Ovary (tissue), 9 donors: ENCODE data around the gene MTREX. TPM values are rescaled to one million over a fixed set of nuclear protein-coding genes. Genes with fewer than 3 reads are reported as not detected.

ENCODE experiments used
- DNase-seq, 5 donors: peaks; one replicate each; pipeline ENCODE4 v3.0.0-alpha.2; 2019 to 2020
- H3K27ac ChIP-seq, 2 donors: fragments of 200-600 bp; one replicate each; pipeline versions ENCODE4 v1.5.1 to v1.8.0; 2019 to 2022
- H3K27me3 ChIP-seq: fragments of 200-600 bp; one replicate; pipeline ENCODE4 v1.8.0; 2022
- H3K36me3 ChIP-seq: fragments of 200-600 bp; sonication (generic); one replicate; pipeline ENCODE4 v1.5.1; 2019
- H3K4me1 ChIP-seq: one replicate; pipeline ENCODE4 v1.8.1; 2013; ENCODE audit warnings: mild to moderate bottlenecking, moderate library complexity; ENCODE audit not compliant: insufficient read depth
- H3K4me3 ChIP-seq: fragments of 200-600 bp; sonication (generic); one replicate; pipeline ENCODE4 v1.5.1; 2017
- H3K9me3 ChIP-seq, 2 donors: fragments of 200-600 bp in 1 of 2; sonication (generic) in 1 of 2; one replicate each; pipeline versions ENCODE4 v1.5.1 to v1.8.1; 2013 to 2019; ENCODE audit warnings: mild to moderate bottlenecking in 1 of 2, moderate library complexity in 1 of 2
- EP300 ChIP-seq: sonication (generic); formaldehyde crosslinking; IDR thresholded peaks from one replicate; pipeline ENCODE4 v1.6.1; 2017; ENCODE audit warnings: antibody characterized with exemption
- POLR2A ChIP-seq: fragments of 450-650 bp; IDR thresholded peaks from one replicate; pipeline ENCODE4 v1.6.1; 2017; ENCODE audit warnings: antibody characterized with exemption, mild to moderate bottlenecking, moderate library complexity
- WGBS, 3 donors: extraction: QIAGEN DNeasy Blood & Tissue Kit in 1 of 3; methylation state at CpG; one replicate each; pipeline versions ENCODE4 v1.1.5 to v1.1.7; 2013 to 2017; 5-methylcytosine and 5-hydroxymethylcytosine counted together
- intact Hi-C, 4 donors: fragments of 100-400 bp; cut with DNase I; formaldehyde crosslinking; loops; one replicate each; pipeline versions ENCODE4 v1.11.0 to v1.15.1; 2022 to 2023
- polyA plus RNA-seq, 2 donors: library from polyadenylated mRNA; stranded (reverse); fragments of 200-250 nt in 1 of 2; fragments of 350-450 nt in 1 of 2; fragmentation: Illumina TruSeq in 1 of 2; extraction: RNeasy Lipid Tissue Mini Kit (QIAGEN cat#74804) in 1 of 2; gene quantifications; one replicate each; pipeline ENCODE4 v1.2.3, GENCODE V29; 2013 to 2014
- total RNA-seq, 7 donors: library from RNA; depleted of rRNA in 2 of 7; stranded (reverse); fragments of >200 nt in 2 of 7; fragmentation: NEBNext Ultra II Directional in 3 of 7; extraction: Animal tissue kit (Norgen Biotek cat#: 25700) in 3 of 7; gene quantifications; one replicate each; pipeline versions ENCODE4 v1.1.0 to v1.2.4, GENCODE V29; 2016 to 2023
- TF ChIP-seq, protein P1 (sequence below), 3 donors: fragments of 450-650 bp in 2 of 3; fragments of 200-600 bp in 1 of 3; IDR thresholded peaks; one replicate each; pipeline versions ENCODE4 v1.5.1 to v1.8.0; 2016 to 2022; ENCODE audit warnings: antibody characterized with exemption in 3 of 3, mild to moderate bottlenecking in 1 of 3
- donor health status: DM: no; HTN: no; CAD: no; lungs with moderate emphysema.
- donor health status: DM: no; HTN: no; CAD: no.
- donor health status: Bipolar disorder and iron deficiency.
- donor health status: DM: yes; HTN: yes; CAD: no.
- donor health status: DM: no; HTN: no; CAD: no.
- donor health status: DM: yes; HTN: yes; CAD: no.

MTREX gene
- total and polyA plus RNA-seq, 9 donors, result 24.3 to 65.3 (median 62.1) TPM

DNA sequence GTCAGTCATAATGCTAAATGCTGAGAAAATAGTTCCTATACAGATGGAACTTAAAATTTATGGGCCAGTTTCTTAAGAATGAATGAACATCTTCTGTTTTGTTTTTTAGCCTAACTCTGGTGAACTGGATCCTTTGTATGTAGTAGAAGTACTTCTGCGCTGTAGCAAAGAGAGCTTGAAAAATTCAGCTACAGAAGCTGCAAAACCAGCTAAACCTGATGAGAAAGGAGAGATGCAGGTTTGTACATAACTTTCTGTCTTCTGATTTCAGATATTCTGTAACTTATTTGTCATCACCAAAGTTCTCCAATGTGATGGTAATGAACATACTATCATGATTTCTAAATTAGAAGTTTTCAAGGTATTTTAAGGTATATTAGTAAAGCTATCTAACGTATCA lies 80.1 kb downstream of the MTREX start:
- DNase-seq, result no peak
- Histone ChIP-seq H3K27ac (no peak overlapping the region), H3K4me1 (no peaks in the 10 kb centered on the region), H3K36me3 (no peaks in the 10 kb centered on the region), H3K9me3 (peaks cover 0 to 14% of the 10 kb centered on the region in 2 donors), H3K4me3 (no peak overlapping the region), H3K27me3 (no peaks in the 10 kb centered on the region)
- 96 to 99% (median 97%) methylated on average over 2 of the region's 2 CpGs for WGBS, 3 donors
- intact Hi-C loops, result no loop called here
- TF ChIP-seq EP300 (no peak), POLR2A (no peak)
- TF ChIP-seq, protein P1, sequence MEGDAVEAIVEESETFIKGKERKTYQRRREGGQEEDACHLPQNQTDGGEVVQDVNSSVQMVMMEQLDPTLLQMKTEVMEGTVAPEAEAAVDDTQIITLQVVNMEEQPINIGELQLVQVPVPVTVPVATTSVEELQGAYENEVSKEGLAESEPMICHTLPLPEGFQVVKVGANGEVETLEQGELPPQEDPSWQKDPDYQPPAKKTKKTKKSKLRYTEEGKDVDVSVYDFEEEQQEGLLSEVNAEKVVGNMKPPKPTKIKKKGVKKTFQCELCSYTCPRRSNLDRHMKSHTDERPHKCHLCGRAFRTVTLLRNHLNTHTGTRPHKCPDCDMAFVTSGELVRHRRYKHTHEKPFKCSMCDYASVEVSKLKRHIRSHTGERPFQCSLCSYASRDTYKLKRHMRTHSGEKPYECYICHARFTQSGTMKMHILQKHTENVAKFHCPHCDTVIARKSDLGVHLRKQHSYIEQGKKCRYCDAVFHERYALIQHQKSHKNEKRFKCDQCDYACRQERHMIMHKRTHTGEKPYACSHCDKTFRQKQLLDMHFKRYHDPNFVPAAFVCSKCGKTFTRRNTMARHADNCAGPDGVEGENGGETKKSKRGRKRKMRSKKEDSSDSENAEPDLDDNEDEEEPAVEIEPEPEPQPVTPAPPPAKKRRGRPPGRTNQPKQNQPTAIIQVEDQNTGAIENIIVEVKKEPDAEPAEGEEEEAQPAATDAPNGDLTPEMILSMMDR (IDR thresholded peaks at IDR 0.05), result no peak

DNA sequence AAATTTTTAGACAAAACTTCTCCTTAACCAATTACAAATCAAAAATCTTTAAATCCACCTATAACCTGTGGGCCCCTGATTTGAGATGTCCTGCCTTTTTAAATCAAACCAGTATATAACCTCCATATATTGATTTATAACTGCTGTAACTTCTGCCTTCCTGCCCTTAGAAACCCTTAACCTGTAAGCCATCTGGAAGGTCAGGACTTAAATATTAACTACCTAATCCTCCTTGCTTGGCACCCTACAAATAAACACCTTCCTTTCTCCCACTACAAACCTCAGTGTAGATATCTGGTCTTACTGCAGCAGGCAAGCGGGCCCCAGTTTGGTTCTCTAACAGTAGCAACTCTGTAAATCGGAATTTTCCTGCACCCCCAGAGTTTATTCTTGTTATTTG lies 83.9 kb downstream of the MTREX start:
- Histone ChIP-seq H3K27ac (no peak overlapping the region), H3K27me3 (no peaks in the 10 kb centered on the region), H3K36me3 (no peaks in the 10 kb centered on the region), H3K4me3 (no peak overlapping the region), H3K9me3 (peaks cover 0 to 12% of the 10 kb centered on the region in 2 donors), H3K4me1 (no peaks in the 10 kb centered on the region)
- TF ChIP-seq, protein P1 (IDR thresholded peaks at IDR 0.05), result no peak
- no peak for TF ChIP-seq POLR2A
- TF ChIP-seq EP300, result no peak
- 98 to 99% (median 99%) methylated on average over 2 of the region's 2 CpGs for WGBS, 3 donors
- intact Hi-C loops, result no loop called here
- no peak for DNase-seq

DNA sequence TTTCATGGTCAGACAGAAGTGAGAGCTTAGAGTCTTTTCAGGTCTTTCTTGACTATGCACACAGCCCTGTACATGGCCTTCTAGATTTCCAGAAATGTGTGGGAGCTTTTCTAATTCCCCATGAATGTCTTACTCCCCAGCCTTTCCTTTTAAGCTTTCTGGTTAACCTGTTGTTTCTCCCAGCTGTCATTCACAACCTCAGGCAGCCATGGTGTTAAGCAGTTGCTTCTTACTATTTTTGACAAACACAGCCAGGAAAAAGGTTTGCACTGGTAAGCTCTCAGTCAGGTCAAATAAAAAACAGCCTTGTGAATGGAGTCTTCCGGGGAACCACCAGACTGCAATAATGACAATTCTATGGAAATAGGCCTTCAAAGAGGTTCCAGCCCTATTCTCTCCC lies 84.9 kb downstream of the MTREX start:
- TF ChIP-seq, protein P1 (IDR thresholded peaks at IDR 0.05), result no peak
- no peak for TF ChIP-seq POLR2A
- TF ChIP-seq EP300, result no peak
- no peaks in the 10 kb centered on the region for H3K36me3 ChIP-seq
- DNase-seq, result no peak
- H3K4me3 ChIP-seq, result no peak overlapping the region
- peaks cover 0 to 12% of the 10 kb centered on the region in 2 donors for H3K9me3 ChIP-seq
- no peaks in the 10 kb centered on the region for H3K4me1 ChIP-seq
- H3K27me3 ChIP-seq, result no peaks in the 10 kb centered on the region
- WGBS, 3 donors, result 88 to 100% (median 98%) methylated on average over 1 of the region's 1 CpG
- H3K27ac ChIP-seq, result no peak overlapping the region
- intact Hi-C loops, result no loop called here

DNA sequence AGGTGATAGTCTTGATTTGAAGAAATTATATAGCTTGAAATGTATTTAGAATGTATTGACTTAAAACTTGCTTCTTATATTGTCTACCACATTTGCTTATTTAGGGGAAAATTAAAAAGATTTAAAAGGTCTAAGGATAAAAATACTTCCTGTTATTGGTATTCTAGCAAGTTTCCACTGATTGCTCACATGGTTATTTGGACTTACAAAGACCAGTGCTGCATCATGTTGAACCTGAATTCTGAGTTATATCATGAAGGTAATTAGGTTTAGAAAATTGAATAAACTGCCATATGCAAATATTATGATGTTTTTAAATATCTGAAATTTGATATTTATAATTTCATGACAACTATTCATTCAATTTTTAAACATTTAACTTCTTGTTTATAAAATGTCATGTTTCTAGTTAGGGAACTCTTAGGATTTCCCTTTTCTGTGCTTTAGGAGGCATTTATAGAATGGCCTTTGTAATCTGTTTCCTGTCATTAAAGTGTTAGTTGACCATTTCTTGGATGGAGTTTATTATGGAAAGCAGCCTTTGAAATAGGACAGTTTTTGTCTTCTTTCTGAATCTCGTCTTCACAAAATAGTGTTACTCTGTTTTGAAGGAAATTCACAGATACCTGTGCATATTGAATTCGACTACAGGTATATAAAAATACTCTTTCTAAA lies 85.8 kb downstream of the MTREX start:
- Histone ChIP-seq H3K27me3 (no peaks in the 10 kb centered on the region), H3K9me3 (peaks cover 0 to 12% of the 10 kb centered on the region in 2 donors), H3K4me1 (no peaks in the 10 kb centered on the region), H3K4me3 (no peak overlapping the region), H3K36me3 (no peaks in the 10 kb centered on the region), H3K27ac (no peak overlapping the region)
- WGBS, 3 donors, result 41 to 48% (median 42%) methylated on average over 2 of the region's 2 CpGs
- intact Hi-C loops, result no loop called here
- TF ChIP-seq, protein P1 (IDR thresholded peaks at IDR 0.05), result no peak
- TF ChIP-seq POLR2A, result no peak
- TF ChIP-seq EP300, result no peak
- DNase-seq, result no peak
